ENCODE data around the gene BPIFB1. TPM values are rescaled to one million over a fixed set of nuclear protein-coding genes. Genes with fewer than 3 reads are reported as not detected.

BPIFB1 gene
- total and polyA plus RNA-seq, 10 of the 15 experiments (the other 5 are each of a cell fraction or from before 2014, with no cell fraction given) = 0.13 TPM; not detected in 9

DNA sequence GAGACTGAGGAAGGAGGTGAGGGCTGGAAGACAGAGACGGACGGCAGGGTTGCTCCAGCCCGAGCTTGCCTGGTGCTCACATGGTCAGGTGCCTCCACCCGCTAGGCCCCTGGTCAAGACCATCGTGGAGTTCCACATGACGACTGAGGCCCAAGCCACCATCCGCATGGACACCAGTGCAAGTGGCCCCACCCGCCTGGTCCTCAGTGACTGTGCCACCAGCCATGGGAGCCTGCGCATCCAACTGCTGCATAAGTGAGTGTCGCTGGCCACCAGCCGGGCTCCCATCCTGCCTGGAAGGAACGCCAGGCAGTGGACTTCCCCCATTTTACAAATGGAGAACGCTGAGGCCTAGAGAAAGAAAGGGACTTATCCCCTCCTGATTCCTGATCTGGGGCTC is 7.8 kb downstream of the BPIFB1 start:
- ChIA-PET SMC1A (ENCODE audit: uncharacterized antibody, unreplicated experiment) (interaction anchor here (1.8 kb wide), 1 partner anchor 12 kb away, joined by 5 read pairs; no protein-coding TSS in a partner anchor), RAD21 (ENCODE audit: unreplicated experiment) (no interaction called here), CTCF (interaction anchor here (1.2 kb wide), 1 partner anchor 10 kb away, joined by 3 read pairs; no protein-coding TSS in a partner anchor), POLR2A (no interaction called here)
- in situ Hi-C loops (cut with MboI) (no loop called here), intact Hi-C loops (cut with micrococcal nuclease; ENCODE audit: unreplicated experiment) (loop anchor here (5.0 kb wide), 1 partner anchor 499 kb away; no protein-coding TSS in a partner anchor)
- H3K4me3 ChIP-seq = no peak overlapping the region
- no peaks in the 10 kb centered on the region for H3K27me3 ChIP-seq (replicated peaks in 1 of 2; ENCODE audit: control insufficient read depth in 2 of 2, insufficient read depth in 2 of 2, low read length in 1 of 2)
- no peak for DNase-seq (ENCODE audit: low read depth, low spot score)
- H2AFZ ChIP-seq (ENCODE audit: control insufficient read depth, low read depth, low read length) = no peak overlapping the region
- H3K4me2 ChIP-seq (ENCODE audit: control insufficient read depth, insufficient read depth) = no peak overlapping the region
- whole genome bisulfite sequencing (ENCODE audit: insufficient coverage, insufficient replicate concordance, low lambda C conversion rate, missing lambda C conversion rate) = 71% methylated on average over 13 of the region's 13 CpGs
- H4K20me1 ChIP-seq (ENCODE audit: control insufficient read depth, insufficient read depth) = no peaks in the 10 kb centered on the region; the same call in 1 of the 2 replicates
- TF ChIP-seq SUZ12 (IDR thresholded peaks at IDR 0.05; ENCODE audit: unreplicated experiment) = no peak
- TF ChIP-seq RBBP5 (conservative IDR thresholded peaks at IDR 0.05) = no peak
- TF ChIP-seq ZNF207 (IDR thresholded peaks at IDR 0.05; ENCODE audit: borderline replicate concordance) = no peak
- TF ChIP-seq IRF4 (IDR thresholded peaks at IDR 0.05; ENCODE audit: low read depth, low read length) = no peak
- TF ChIP-seq SMC3 (IDR thresholded peaks at IDR 0.05; ENCODE audit: borderline replicate concordance, low read length) = no peak
- no peak for TF ChIP-seq HDAC2 (IDR thresholded peaks at IDR 0.05)
- no peak for TF ChIP-seq IKZF1 (conservative IDR thresholded peaks at IDR 0.05)
- no peak for TF ChIP-seq NFYA (IDR thresholded peaks at IDR 0.05; ENCODE audit: borderline replicate concordance, low read depth, low read length)
- no peak for TF ChIP-seq TARDBP (IDR thresholded peaks at IDR 0.05; ENCODE audit: borderline replicate concordance)
- TF ChIP-seq, protein P1, sequence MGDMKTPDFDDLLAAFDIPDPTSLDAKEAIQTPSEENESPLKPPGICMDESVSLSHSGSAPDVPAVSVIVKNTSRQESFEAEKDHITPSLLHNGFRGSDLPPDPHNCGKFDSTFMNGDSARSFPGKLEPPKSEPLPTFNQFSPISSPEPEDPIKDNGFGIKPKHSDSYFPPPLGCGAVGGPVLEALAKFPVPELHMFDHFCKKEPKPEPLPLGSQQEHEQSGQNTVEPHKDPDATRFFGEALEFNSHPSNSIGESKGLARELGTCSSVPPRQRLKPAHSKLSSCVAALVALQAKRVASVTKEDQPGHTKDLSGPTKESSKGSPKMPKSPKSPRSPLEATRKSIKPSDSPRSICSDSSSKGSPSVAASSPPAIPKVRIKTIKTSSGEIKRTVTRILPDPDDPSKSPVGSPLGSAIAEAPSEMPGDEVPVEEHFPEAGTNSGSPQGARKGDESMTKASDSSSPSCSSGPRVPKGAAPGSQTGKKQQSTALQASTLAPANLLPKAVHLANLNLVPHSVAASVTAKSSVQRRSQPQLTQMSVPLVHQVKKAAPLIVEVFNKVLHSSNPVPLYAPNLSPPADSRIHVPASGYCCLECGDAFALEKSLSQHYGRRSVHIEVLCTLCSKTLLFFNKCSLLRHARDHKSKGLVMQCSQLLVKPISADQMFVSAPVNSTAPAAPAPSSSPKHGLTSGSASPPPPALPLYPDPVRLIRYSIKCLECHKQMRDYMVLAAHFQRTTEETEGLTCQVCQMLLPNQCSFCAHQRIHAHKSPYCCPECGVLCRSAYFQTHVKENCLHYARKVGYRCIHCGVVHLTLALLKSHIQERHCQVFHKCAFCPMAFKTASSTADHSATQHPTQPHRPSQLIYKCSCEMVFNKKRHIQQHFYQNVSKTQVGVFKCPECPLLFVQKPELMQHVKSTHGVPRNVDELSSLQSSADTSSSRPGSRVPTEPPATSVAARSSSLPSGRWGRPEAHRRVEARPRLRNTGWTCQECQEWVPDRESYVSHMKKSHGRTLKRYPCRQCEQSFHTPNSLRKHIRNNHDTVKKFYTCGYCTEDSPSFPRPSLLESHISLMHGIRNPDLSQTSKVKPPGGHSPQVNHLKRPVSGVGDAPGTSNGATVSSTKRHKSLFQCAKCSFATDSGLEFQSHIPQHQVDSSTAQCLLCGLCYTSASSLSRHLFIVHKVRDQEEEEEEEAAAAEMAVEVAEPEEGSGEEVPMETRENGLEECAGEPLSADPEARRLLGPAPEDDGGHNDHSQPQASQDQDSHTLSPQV (IDR thresholded peaks at IDR 0.05) = no peak
- TF ChIP-seq BCL11A (IDR thresholded peaks at IDR 0.05; ENCODE audit: low read depth, low read length) = no peak
- no peak for FAIRE-seq
- no peak for ATAC-seq
- no peaks in the 10 kb centered on the region for H3K36me3 ChIP-seq (ENCODE audit: control insufficient read depth in 2 of 2, insufficient read depth in 2 of 2, low read length in 1 of 2)
- H3K27ac ChIP-seq (ENCODE audit: control insufficient read depth, insufficient read depth) = no peak overlapping the region
- no peaks in the 10 kb centered on the region for H3K9me3 ChIP-seq (replicated peaks; ENCODE audit: control insufficient read depth, insufficient read depth, low read length)
- H3K9ac ChIP-seq (ENCODE audit: control insufficient read depth, insufficient read depth, low read length) = no peak overlapping the region
- H3K4me1 ChIP-seq (ENCODE audit: control insufficient read depth, insufficient read depth, low read length) = no peaks in the 10 kb centered on the region
- no peaks in the 10 kb centered on the region for H3K79me2 ChIP-seq (ENCODE audit: control insufficient read depth, insufficient read depth, low read length)
- no TSS peak for BruUV-seq (replicated peaks)
